22Rv1 (cell line): ENCODE results near the gene APOL6.

Source experiments
- H3K27ac ChIP-seq: fragments of 450-650 bp; 2 replicates; pipeline ENCODE4 v1.5.1; 2017
- CTCF ChIP-seq: fragments of 450-650 bp; IDR thresholded peaks from 2 replicates; pipeline ENCODE4 v1.5.1; 2017; ENCODE audit warnings: mild to moderate bottlenecking
- ZFX ChIP-seq: fragments of 450-650 bp; IDR thresholded peaks from 2 replicates; pipeline ENCODE4 v1.6.1; 2017; ENCODE audit warnings: antibody characterized with exemption, borderline replicate concordance

The APOL6 gene

GRCh38 chr22:35648066-35649025 lies at the start of gene APOL6:
APOL6 (plus strand) TSS chr22:35648446; CDS start chr22:35656426, 7,980 bp downstream.
- TF ChIP-seq ZFX = no peak
- TF ChIP-seq CTCF = no peak
- no peak within 1 kb of the TSS for H3K27ac ChIP-seq

- TF ChIP-seq CTCF (no peak), ZFX (no peak)
- no peak overlapping the region for H3K27ac ChIP-seq
These were observed 48.9 kb upstream of the APOL6 start for GRCh38 chr22:35599364-35599763.

GRCh38 chr22:35600476-35600875 lies 47.8 kb upstream of the APOL6 start:
- TF ChIP-seq CTCF (no peak), ZFX (no peak)
- H3K27ac ChIP-seq = no peak overlapping the region

- TF ChIP-seq ZFX = no peak
- no peak for TF ChIP-seq CTCF
- no peak overlapping the region for H3K27ac ChIP-seq
These were observed 47.1 kb upstream of the APOL6 start for GRCh38 chr22:35601013-35601580.

GRCh38 chr22:35601743-35602615 lies 46.3 kb upstream of the APOL6 start:
- TF ChIP-seq CTCF = no peak

GRCh38 chr22:35604621-35605368 lies 43.5 kb upstream of the APOL6 start:
- TF ChIP-seq CTCF (no peak), ZFX (no peak)
- no peak overlapping the region for H3K27ac ChIP-seq

More at GRCh38 chr22:35601743-35602615, 46.3 kb upstream of the APOL6 start:
- H3K27ac ChIP-seq = no peak overlapping the region
